Measurements from ENCODE around the gene PPP1R2.

The PPP1R2 gene

GRCh38 chr3:195532345-195532744, 10.8 kb downstream of the PPP1R2 start:
- TF ChIP-seq POLR2AphosphoS5 (IDR thresholded peaks at IDR 0.05; ENCODE audit: low read depth) (no peak), GABPA (IDR thresholded peaks at IDR 0.05; ENCODE audit: low read depth) (no peak), REST (IDR thresholded peaks at IDR 0.05; ENCODE audit: insufficient replicate concordance, low read depth) (no peak), SPI1 (IDR thresholded peaks at IDR 0.05; ENCODE audit: borderline replicate concordance, low read depth) (no peak)
- no peak overlapping the region for H3K27ac ChIP-seq (replicated peaks)
- H3K27me3 ChIP-seq (ENCODE audit: insufficient read depth, poor library complexity, severe bottlenecking) = no peaks in the 10 kb centered on the region
- no peak for DNase-seq (ENCODE audit: low read depth in 1 of 2, low spot score in 1 of 2)
- H3K4me3 ChIP-seq (replicated peaks; ENCODE audit: insufficient read depth, low read length) = no peak overlapping the region

- no peak for DNase-seq (ENCODE audit: low read depth in 1 of 2, low spot score in 1 of 2)
- H3K27me3 ChIP-seq (ENCODE audit: insufficient read depth, poor library complexity, severe bottlenecking) = no peaks in the 10 kb centered on the region
- TF ChIP-seq POLR2AphosphoS5 (IDR thresholded peaks at IDR 0.05; ENCODE audit: low read depth) = no peak
- no peak for TF ChIP-seq GABPA (IDR thresholded peaks at IDR 0.05; ENCODE audit: low read depth)
- H3K4me3 ChIP-seq (replicated peaks; ENCODE audit: insufficient read depth, low read length) = no peak overlapping the region
- H3K27ac ChIP-seq (replicated peaks) = no peak overlapping the region
Observed at GRCh38 chr3:195531683-195532082, 11.4 kb downstream of the PPP1R2 start.

- DNase-seq (ENCODE audit: low read depth in 1 of 2, low spot score in 1 of 2) = no peak
- Histone ChIP-seq H3K4me3 (replicated peaks; ENCODE audit: insufficient read depth, low read length) (no peak overlapping the region), H3K27me3 (ENCODE audit: insufficient read depth, poor library complexity, severe bottlenecking) (no peaks in the 10 kb centered on the region), H3K27ac (replicated peaks) (no peak overlapping the region)
- TF ChIP-seq CTCF (IDR thresholded peaks at IDR 0.05; ENCODE audit: insufficient read depth, low read length) = no peak
Observed at GRCh38 chr3:195526492-195526891, 16.6 kb downstream of the PPP1R2 start.

- Histone ChIP-seq H3K4me3 (replicated peaks; ENCODE audit: insufficient read depth, low read length) (no peak overlapping the region), H3K27me3 (ENCODE audit: insufficient read depth, poor library complexity, severe bottlenecking) (no peaks in the 10 kb centered on the region), H3K27ac (replicated peaks) (no peak overlapping the region)
- TF ChIP-seq GABPA (IDR thresholded peaks at IDR 0.05; ENCODE audit: low read depth) = no peak
- TF ChIP-seq POLR2AphosphoS5 (IDR thresholded peaks at IDR 0.05; ENCODE audit: low read depth) = no peak
- TF ChIP-seq SPI1 (IDR thresholded peaks at IDR 0.05; ENCODE audit: borderline replicate concordance, low read depth) = no peak
- no peak for TF ChIP-seq CTCF (IDR thresholded peaks at IDR 0.05; ENCODE audit: insufficient read depth, low read length)
- no peak for TF ChIP-seq REST (IDR thresholded peaks at IDR 0.05; ENCODE audit: insufficient replicate concordance, low read depth)
- DNase-seq (ENCODE audit: low read depth in 1 of 2, low spot score in 1 of 2) = no peak
Observed at GRCh38 chr3:195524171-195524896, 18.8 kb downstream of the PPP1R2 start.

Data from HL-60 (cell line).